Astrocyte (in vitro differentiated cells and primary cell): ENCODE data around the gene PHF1.

ENCODE experiments used
- CTCF ChIP-seq: IDR thresholded peaks from 2 replicates; pipeline ENCODE4 v1.5.1; 2011; ENCODE audit warnings: low read depth, mild to moderate bottlenecking, inconsistent platforms, low read length, moderate library complexity; ENCODE audit not compliant: insufficient read depth
- EZH2 ChIP-seq: IDR thresholded peaks from 2 replicates; pipeline ENCODE4 v1.6.1; 2012; ENCODE audit warnings: mild to moderate bottlenecking, low read length, inconsistent platforms; ENCODE audit not compliant: insufficient read depth

- TF ChIP-seq CTCF: no peak
- TF ChIP-seq EZH2: no peak
Measured at GRCh38 chr6:33451606-33452005, 40.8 kb downstream of the PHF1 start.
